Airway epithelial cell (primary cell): ENCODE data around the gene ATP6V0E1. TPM values are rescaled to one million over a fixed set of nuclear protein-coding genes. Genes with fewer than 3 reads are reported as not detected.

Experiments
- total RNA-seq: library from RNA; depleted of rRNA; stranded (reverse); fragments of >200 nt; gene quantifications from 2 replicates; pipeline ENCODE4 v1.2.3, GENCODE V29; 2015

The ATP6V0E1 gene
- total RNA-seq, result 101 and 118 TPM in 2 replicates

GRCh38 chr5:172983542-172984243, at the start of gene ATP6V0E1:
TSS of gene ATP6V0E1 (plus strand) at chr5:172983771. CDS start at chr5:172983861, 90 bp downstream.

DNA sequence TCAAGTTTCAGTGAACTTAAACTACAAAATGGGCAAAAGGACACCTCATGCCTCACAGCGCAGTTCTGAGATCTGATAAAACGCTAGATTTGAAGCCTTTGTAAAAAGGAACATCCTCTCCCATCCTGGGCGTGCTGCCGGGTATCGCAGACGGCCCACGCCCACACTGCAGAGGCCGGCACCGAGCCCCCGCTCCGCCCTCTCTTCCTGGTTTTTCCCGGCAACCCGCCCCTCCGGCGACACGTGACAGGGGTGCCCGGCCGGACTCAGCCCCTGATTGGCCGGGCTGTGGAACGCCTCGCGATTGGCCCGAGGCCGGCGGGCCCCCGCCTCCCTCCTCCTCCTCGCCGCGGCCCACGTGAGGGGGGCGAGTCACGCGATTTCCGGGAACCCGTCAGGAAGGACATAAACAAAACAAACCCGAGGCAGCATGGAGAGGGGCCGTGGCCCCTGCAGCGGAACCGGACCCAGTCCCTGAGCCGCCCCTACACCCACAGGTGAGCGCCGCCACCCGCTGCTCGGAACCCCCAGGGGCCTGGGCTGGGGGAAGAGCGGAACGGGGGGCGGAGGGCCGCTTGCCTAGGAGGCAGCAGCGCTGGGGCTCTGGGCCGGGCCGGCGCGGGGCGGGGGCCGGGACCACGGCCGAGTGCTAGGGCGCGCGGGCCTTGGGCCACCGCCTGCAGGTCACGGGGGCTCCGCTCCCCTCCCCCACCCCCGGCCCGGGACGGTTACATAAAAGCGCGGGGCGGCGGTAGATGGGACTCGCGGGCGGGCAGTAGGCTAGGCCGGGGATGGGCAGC, 72.6 kb downstream of the ATP6V0E1 start, which contains the start of gene CREBRF:
CREBRF (plus strand) TSS at position 370 of the 800 bp plus-strand sequence. CDS start 24,424 bp downstream, outside the sequence.

Other genes with a start within 250 kb of the ATP6V0E1 start
- gene DUSP1, start 212.6 kb upstream of the ATP6V0E1 start, total RNA-seq, result 100 and 121 TPM in 2 replicates
- gene ERGIC1, start 149.5 kb upstream of the ATP6V0E1 start, total RNA-seq, result 58.2 and 91.5 TPM in 2 replicates
- 54.7 and 79.5 TPM in 2 replicates for gene RPL26L1, start 24.3 kb upstream of the ATP6V0E1 start, total RNA-seq
- gene CREBRF, start 72.6 kb downstream of the ATP6V0E1 start, total RNA-seq, result 0.65 and 1.6 TPM in 2 replicates
- gene BNIP1, start 160.8 kb downstream of the ATP6V0E1 start, total RNA-seq, result 13.9 and 15.0 TPM in 2 replicates